Inflammatory macrophage treated with lipopolysaccharide for 1 hour (primary cell): ENCODE measurements around the gene RABGEF1.

Experiments used
- DNase-seq, 2 donors: peaks; one replicate each; pipeline ENCODE4 v3.0.0-alpha.2; 2020 to 2022

RABGEF1 gene

DNA sequence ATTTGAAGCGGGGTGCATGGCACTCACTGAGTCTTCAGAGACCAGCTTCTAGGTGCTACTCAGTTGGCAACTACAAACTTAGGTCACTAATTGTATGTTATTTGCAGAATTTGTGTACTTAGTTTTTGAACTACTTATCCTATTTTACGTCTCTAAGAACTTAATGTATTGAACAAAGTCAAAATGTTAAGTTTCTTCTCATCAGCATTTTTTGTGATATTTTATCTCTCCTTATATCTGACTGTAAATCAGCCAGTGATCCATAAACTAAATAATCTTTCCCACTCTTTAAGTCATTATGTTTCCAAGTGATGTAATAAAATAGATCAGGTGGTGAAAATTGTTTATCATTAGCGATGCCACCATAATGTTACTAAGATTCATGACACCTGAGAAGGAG lies 120.2 kb downstream of the RABGEF1 start:
- no peak for DNase-seq
